Measurements from ENCODE around the gene ITPRID1. TPM values are rescaled to one million over a fixed set of nuclear protein-coding genes. Genes with fewer than 3 reads are reported as not detected.
"Not testable (repeated sequence)": the region's sequence is repeated elsewhere in the genome, so short reads cannot be mapped to it uniquely, and the experiment has no call there.

The ITPRID1 gene
- total RNA-seq, 1 donor from 2014 or later = 0.28 TPM

- ATAC-seq = no peak
Measured at GRCh38 chr7:31516680-31517502, 3.0 kb downstream of the ITPRID1 start.

- no peak for ATAC-seq
Measured at GRCh38 chr7:31517513-31517912, 3.6 kb downstream of the ITPRID1 start.

GRCh38 chr7:31518766-31519165 lies 4.9 kb downstream of the ITPRID1 start:
- no peak for ATAC-seq

- ATAC-seq = no peak
Measured at GRCh38 chr7:31521336-31522010, 7.6 kb downstream of the ITPRID1 start.

GRCh38 chr7:31526864-31527263 lies 13.0 kb downstream of the ITPRID1 start:
- ATAC-seq = no peak

- ATAC-seq = no peak
Measured at GRCh38 chr7:31529103-31529502, 15.2 kb downstream of the ITPRID1 start.

- not testable (repeated sequence) for ATAC-seq
Measured at GRCh38 chr7:31540651-31541185, 26.8 kb downstream of the ITPRID1 start.

- no peak for ATAC-seq
Measured at GRCh38 chr7:31545549-31545948, 31.7 kb downstream of the ITPRID1 start.

- ATAC-seq = no peak
Measured at GRCh38 chr7:31549611-31550010, 35.7 kb downstream of the ITPRID1 start.

- no peak for ATAC-seq
Measured at GRCh38 chr7:31550432-31550831, 36.5 kb downstream of the ITPRID1 start.

- ATAC-seq = no peak
Measured at GRCh38 chr7:31553661-31554081, 39.8 kb downstream of the ITPRID1 start.

- ATAC-seq = no peak
Measured at GRCh38 chr7:31562002-31562401, 48.1 kb downstream of the ITPRID1 start.

- ATAC-seq = no peak
Measured at GRCh38 chr7:31563522-31563921, 49.6 kb downstream of the ITPRID1 start.

GRCh38 chr7:31563951-31564350 lies 50.1 kb downstream of the ITPRID1 start:
- no peak for ATAC-seq

- no peak for ATAC-seq
Measured at GRCh38 chr7:31564661-31565060, 50.8 kb downstream of the ITPRID1 start.

- ATAC-seq = no peak
Measured at GRCh38 chr7:31569528-31569927, 55.6 kb downstream of the ITPRID1 start.

GRCh38 chr7:31583526-31583925 lies 69.6 kb downstream of the ITPRID1 start:
- ATAC-seq = no peak

GRCh38 chr7:31583942-31584341 lies 70.1 kb downstream of the ITPRID1 start:
- ATAC-seq = no peak

GRCh38 chr7:31595390-31595789 lies 81.5 kb downstream of the ITPRID1 start:
- ATAC-seq = no peak

GRCh38 chr7:31602041-31602625 lies 88.2 kb downstream of the ITPRID1 start:
- ATAC-seq = no peak

GRCh38 chr7:31603046-31603445 lies 89.2 kb downstream of the ITPRID1 start:
- no peak for ATAC-seq

GRCh38 chr7:31613604-31614003 lies 99.7 kb downstream of the ITPRID1 start:
- ATAC-seq = no peak

- ATAC-seq = no peak
Measured at GRCh38 chr7:31633467-31633866, 119.6 kb downstream of the ITPRID1 start.

Measured in esophagus mucosa (tissue), 1 donor.